NCI-H774 (cell line): ENCODE results near the gene BRMS1.
A peak's percentile ranks its signal among the peaks of the same experiment; 100 is the strongest.
"Not testable (repeated sequence)": the region's sequence is repeated elsewhere in the genome, so short reads cannot be mapped to it uniquely, and the experiment has no call there.

Source experiments
- DNase-seq: peaks from one replicate; lab custom pipeline; 2025; lab: John Stamatoyannopoulos, UW

Gene BRMS1

GRCh38 chr11:66322732-66323427, 22.0 kb downstream of the BRMS1 start:
- no peak for DNase-seq

GRCh38 chr11:66321606-66322005, 23.3 kb downstream of the BRMS1 start:
- no peak for DNase-seq

- DNase-seq = not testable (repeated sequence)
Measured at GRCh38 chr11:66320748-66321147, 24.2 kb downstream of the BRMS1 start.

GRCh38 chr11:66320289-66320688, 24.6 kb downstream of the BRMS1 start:
- DNase-seq = not testable (repeated sequence)

- DNase-seq = no peak
Measured at GRCh38 chr11:66318600-66318970, 26.3 kb downstream of the BRMS1 start.

GRCh38 chr11:66317723-66318599, 26.9 kb downstream of the BRMS1 start:
- no peak for DNase-seq

GRCh38 chr11:66317322-66317722, 27.6 kb downstream of the BRMS1 start:
- DNase-seq = no peak

GRCh38 chr11:66316849-66317251, 28.1 kb downstream of the BRMS1 start, which contains the start of gene CD248:
TSS of gene CD248 (minus strand) at chr11:66317044. CDS start at chr11:66317027, 17 bp downstream.
- no peak for DNase-seq

GRCh38 chr11:66315921-66316811, 28.7 kb downstream of the BRMS1 start:
- peak; percentile 17 for DNase-seq

- DNase-seq = no peak
Measured at GRCh38 chr11:66315498-66315885, 29.4 kb downstream of the BRMS1 start.

- no peak for DNase-seq
Measured at GRCh38 chr11:66314561-66315497, 30.1 kb downstream of the BRMS1 start.

GRCh38 chr11:66314186-66314501, 30.8 kb downstream of the BRMS1 start:
- no peak for DNase-seq

- DNase-seq = no peak
Measured at GRCh38 chr11:66313321-66314185, 31.4 kb downstream of the BRMS1 start.

GRCh38 chr11:66312549-66313320, 32.2 kb downstream of the BRMS1 start:
- peak; percentile 97 for DNase-seq

GRCh38 chr11:66311965-66312548, 32.8 kb downstream of the BRMS1 start:
- peak; percentile 97 for DNase-seq

- no peak for DNase-seq
Measured at GRCh38 chr11:66311470-66311964, 33.4 kb downstream of the BRMS1 start.

GRCh38 chr11:66310803-66311440, 34.0 kb downstream of the BRMS1 start:
- not testable (repeated sequence) for DNase-seq

GRCh38 chr11:66310324-66310723, 34.6 kb downstream of the BRMS1 start:
- DNase-seq = no peak
